HG03135 (cell line): ENCODE data around the gene GATAD2B.
A peak's percentile ranks its signal among the peaks of the same experiment; 100 is the strongest.
"Not testable (repeated sequence)": the region's sequence is repeated elsewhere in the genome, so short reads cannot be mapped to it uniquely, and the experiment has no call there.

ENCODE experiments used
- ATAC-seq: cut with Tn5 transposase; IDR thresholded peaks from one replicate; pipeline ENCODE4 v1.9.1; 2021; ENCODE audit warnings: mild to moderate bottlenecking, moderate library complexity; ENCODE audit not compliant: unreplicated experiment

The GATAD2B gene

DNA sequence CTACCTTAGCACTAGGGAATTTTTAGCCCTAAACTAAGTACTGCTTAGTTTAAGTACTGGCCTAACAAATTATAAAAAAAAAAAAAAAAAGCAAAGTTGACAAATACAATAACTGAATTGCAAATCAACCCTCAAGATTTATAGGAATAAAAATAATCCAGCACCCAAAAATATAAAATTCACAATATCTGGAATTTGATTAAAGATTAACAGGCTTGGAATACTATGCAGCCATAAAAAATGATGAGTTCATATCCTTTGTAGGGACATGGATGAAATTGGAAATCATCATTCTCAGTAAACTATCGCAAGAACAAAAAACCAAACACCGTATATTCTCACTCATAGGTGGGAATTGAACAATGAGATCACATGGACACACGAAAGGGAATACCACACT lies 78.4 kb downstream of the GATAD2B start:
- ATAC-seq: not testable (repeated sequence)

DNA sequence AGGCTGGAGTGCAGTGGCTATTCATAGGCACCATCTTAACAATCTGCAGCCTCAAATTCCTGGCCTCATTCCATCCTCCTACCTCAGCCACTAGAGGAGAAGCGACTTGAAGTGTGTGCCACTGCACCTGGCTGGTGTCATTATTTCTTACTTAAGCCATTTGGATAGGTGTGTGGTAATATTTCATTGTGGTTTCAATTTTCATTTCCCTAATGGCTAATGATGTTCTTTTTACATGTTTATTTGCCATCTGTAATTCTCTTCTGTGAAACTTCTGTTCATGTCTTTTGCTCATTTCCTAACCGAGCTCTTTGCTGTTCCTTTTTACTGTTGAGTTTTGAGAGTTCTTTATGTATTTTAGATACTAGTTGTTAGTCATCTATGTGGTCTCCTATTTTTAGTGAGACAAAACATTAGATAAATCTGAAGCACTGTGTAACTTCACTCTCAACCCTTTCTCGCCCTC lies 80.7 kb downstream of the GATAD2B start:
- ATAC-seq: peak; percentile 64

DNA sequence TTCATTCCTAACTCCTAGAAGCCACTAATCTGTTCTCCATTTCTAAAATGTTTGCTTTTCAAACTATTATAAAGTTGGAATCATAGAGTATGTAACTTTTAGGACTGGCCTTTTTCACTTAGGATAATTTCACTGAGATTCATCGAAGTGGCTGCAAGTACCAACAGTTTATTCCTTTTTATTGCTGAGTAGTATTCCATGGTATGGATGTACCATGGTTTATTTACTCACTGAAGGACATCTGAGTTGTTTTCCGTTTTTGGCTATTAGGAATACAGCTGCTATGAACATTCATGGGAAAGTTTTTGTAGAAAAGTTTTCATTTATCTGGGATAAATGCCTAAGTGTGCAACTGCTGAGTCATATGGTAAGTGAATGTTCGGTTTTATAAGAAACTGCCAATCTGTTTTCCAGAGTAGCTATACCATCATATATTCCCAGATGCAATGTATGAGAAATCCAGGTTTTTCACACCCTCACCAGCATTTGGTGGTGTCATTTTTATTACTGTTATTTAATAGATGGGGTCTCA lies 81.2 kb downstream of the GATAD2B start:
- no peak for ATAC-seq

DNA sequence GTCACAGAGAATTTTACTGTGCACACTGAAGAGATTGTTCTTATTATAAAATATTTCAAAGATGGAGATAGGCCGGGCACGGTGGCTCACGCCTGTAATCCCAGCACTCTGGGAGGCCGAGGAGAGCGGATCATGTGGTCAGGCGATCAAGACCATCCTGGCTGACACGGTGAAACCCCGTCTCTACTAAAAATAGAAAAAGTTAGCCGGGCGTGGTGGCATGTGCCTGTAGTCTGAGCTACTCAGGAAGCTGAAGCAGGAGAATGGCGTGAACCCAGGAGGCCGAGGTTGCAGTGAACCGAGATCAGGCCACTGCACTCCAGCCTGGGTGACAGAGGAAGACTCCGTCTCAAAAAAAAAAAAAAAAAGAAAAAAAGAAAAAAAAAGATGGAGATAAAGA lies 82.0 kb downstream of the GATAD2B start:
- ATAC-seq: not testable (repeated sequence)

DNA sequence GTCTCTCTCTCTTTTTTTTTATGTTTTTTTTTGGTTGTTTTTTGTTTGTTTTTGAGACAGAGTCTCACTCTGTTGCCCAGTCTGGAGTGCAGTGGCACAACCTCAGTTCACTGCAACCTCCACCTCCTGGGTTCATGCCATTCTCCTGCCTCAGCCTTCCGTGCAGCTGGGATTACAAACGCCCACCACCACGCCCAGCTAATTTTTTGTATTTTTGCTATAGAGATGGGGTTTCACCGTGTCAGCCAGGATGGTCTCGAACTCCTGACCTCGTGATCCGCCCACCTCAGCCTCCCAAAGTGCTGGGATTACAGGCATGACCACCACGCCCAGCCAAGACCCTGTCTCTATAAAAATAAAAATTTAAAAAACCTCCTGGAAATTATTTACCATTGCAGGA lies 88.8 kb downstream of the GATAD2B start:
- not testable (repeated sequence) for ATAC-seq

DNA sequence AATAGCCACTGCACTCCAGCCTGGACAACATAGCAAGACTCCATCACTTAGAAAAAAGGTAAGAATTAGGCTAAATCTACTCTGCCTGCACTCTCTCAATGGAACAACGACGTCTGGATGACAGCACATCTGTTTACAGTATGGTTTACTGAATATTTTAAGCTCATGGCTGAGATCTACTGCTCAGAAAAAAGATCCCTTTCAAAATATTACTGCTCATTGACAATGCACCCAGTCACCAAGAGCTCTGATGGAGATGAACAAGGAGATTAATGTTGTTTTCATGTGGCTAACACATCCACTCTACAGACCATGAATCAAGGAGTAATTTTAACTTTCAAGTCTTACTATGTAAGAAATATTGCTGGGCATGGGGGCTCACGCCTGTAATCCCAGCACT lies 89.6 kb downstream of the GATAD2B start:
- no peak for ATAC-seq

DNA sequence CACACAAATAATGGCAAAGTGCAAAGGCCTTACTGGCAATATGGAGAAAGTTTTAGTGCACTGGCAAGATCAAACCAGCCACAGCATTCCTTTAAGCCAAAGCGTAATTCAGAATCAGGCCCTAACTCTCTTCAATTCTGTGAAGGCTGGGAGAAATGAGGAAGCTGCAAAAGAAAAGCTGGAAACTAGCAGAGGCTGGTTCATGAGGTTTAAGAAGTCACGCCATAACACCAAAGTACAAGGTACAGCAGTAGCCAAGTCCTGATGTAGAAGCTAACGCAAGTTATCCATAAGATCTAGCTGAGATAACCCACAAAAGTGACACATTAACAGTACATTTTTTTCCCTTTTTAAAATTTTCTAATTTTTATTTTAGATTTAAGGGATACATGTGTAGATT lies 90.5 kb downstream of the GATAD2B start:
- ATAC-seq: no peak

DNA sequence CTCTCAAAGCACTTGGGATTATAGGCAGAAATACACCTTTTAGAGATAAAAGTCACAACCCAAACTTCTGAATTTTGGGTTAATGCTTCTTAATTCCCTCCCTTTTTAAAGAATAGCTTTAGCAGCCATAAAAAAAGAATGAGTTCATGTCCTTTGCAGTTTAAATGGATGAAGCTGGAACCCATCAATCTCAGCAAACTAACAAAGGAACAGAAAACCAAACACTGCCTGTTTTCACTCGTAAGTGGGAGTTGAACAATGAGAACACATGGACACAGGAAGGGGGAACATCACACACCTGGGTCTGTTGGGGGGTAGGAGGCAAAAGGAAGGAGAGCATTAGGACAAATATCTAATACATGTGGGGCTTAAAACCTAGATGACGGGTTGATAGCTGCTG lies 91.7 kb downstream of the GATAD2B start:
- ATAC-seq: no peak

DNA sequence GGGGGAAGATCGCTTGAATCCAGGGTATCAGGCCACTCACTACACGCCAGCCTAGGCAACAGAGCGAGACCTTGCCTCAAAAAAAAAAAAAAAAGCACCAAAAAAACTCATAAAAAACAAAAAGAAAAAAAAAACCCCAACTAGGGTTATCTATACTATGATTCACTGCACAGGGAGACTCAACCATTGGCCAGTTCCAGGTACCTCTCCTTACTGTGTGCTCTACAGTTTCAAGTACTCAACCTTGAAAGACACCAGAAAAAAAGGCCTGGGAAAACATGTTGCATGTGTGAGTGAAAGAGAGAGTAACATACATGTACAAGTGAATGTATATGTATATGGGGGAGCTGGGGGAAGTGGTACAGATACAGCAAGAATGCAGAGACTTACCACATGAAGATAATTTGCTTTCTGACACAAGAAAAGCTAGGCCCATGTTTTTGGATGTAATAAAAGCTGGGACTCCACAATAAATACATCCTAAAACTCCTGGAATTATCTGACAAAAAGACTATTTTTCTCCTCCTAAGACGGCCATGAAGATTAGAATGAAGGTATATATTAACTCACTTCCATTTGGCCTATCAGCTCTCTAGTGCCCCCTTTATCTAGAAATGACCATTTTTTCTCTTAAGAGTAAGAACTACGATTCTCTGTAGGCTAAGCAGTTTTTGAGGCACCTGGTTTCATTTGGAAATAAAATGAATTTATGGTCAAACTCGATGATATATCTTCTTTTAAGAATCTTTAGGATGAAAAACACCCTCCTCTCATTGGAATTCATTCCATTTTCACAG lies 95.4 kb downstream of the GATAD2B start:
- no peak for ATAC-seq

DNA sequence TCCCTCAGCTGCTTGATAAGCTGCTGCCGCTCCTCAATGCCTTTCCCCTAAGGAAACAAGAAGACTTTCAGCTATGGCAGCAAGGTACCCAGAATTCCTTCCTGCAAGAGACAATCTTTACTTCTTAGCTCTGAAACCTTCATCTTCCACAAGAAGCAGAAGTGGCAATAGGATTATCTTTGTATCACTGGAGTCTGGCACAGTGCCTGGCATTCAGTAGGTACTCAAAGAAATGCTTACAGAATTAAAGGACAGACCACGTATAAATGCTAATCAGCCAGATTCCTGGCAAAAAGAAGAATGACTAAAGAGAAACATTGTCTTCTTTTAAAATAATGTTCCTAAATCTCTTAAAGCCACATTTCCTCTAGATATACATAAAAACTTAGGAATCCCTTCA lies 103.9 kb downstream of the GATAD2B start:
- no peak for ATAC-seq

DNA sequence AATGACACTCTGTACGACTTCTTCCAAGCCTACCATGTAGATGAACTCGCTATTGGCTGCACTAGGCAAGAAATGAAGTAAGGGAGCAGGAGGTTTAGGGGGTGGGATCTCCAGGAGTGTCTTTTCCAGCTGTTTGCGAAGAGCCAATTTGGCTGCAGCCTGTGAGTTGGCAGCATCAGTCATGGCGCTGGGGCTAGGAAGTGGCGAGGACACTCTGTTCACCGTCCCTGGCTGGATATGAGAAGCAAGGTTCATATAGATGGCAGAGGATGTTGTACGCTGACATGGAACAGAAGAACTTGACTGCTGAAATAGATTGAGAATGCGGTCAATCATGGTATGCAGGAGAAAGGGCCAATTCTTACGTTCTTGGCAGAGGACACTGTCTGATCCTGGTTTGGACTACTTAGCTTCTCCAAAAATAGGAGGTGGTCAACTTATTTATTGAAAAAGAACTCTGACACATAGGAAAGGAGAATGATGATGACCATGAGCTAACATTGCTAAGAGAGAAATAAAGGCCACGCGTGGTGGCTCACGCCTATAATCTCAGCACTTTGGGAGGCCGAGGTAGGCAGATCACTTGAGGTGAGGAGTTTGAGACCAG lies 106.4 kb downstream of the GATAD2B start:
- ATAC-seq: no peak

DNA sequence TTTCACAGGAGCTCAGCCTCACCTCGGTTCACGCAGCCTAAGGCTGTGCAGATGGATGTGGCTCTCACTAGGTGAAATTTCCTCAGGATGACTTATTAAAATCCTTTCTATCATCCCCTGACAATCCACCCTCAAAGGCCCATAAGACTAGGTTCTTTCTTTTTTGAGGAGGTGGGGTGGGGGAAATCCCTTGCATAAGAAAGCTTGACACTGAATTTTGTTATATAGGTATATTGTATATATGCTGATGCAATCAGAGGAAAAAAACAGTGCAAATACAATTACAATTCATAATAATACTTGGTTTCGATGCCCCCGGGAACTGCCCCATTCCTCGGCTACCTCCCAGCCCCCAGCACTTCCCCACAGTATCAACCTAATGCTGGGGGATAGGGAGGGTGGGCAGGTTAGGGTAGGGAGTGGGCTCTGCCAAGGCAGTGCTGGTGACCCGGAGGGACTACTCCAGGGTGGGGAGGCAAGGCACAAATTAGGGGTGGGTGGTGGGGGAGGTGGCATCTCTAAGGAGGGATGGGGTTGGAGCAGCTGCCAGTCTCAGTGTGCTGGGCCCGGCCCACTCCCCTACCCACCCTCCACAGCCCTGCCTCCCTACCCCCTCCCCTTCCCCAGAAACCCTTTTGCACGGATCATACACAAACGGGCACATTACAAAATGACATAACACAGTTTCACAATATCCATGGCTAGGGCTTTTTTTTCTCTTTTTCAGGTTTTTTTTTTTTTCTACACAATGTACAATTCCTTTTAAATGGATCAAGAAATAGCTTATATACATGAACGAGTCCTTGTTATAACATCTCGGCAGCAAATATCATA lies 116.7 kb downstream of the GATAD2B start:
- ATAC-seq: peak; percentile 14

DNA sequence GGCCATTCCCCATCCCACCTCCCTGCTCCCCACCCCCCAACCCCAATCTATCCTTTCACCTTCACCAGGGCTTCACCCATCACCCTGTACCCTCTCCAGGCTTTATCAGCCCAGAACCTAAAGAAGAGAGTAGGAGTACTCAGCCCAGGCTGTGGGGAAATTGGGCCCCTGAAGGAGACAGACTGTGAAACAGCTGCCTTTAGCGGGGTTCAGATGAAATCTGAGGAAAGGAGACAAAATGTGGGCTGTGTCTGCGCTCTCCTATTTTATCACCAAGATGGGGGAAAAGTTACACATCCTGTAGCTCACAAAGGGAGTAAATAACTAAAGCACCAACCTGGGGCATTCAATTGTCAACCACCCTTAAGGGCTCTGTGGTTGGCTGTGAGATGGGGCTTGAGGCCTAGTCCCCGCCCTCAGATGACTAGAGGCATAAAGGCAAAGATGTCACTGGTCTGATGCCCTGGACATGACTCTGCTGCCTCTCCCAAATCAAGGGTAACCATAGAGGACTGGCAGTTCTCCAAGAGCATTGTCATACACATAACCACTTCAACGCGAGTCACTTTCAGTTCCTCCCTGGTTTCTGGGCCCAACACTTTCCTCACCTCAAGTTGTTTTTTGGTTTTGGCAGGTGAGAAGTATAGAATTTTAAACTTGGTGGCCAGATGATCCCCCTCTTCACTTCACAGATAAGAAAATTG lies 117.6 kb downstream of the GATAD2B start:
- ATAC-seq: peak; percentile 92

DNA sequence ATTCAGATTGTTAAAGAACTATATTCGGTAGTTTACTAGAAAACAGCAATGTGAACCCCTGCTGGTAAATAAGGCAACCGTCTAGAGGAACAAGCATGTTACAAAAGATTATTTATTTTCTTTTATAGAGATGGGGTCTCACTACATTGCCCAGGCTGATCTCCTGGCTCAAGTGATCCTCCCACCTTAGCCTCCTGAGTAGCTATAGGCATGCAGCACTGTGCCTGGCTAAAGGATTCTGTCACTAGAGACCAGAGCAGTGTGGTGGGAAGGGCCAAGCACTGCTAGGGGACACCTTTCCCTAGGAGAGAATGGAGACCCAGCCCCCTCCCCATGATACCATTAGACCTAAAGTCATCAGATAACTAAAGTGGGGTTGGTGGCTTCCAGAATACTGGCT lies 118.7 kb downstream of the GATAD2B start:
- no peak for ATAC-seq

DNA sequence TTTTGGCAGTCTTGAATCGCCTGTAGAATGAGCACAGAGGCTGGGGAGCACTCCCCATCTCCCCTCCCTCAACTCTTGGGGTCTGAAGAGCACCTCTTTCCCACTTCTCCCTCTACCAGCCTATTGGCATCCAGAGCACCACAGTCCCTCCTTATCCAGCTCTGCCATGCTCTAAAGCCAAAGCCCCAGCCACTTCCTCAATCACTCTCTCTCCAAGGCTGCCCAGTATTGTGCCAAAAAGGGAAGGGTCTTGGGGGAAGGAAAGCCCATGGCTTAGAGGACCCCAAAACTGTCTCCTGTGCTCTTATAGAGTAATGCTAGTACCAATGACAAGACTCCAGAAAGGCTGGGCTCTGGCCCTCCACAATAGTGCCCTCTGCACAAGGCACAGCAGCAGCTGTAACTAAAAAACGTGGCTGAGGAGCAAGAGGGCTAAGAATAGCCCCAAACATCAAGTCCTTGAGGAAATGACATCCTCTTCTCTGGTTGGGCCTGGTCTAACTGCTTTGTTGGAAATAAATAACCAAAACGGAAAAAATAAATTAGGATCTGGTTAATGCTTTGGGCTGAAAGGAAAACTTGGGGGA lies 119.2 kb downstream of the GATAD2B start:
- ATAC-seq: no peak

DNA sequence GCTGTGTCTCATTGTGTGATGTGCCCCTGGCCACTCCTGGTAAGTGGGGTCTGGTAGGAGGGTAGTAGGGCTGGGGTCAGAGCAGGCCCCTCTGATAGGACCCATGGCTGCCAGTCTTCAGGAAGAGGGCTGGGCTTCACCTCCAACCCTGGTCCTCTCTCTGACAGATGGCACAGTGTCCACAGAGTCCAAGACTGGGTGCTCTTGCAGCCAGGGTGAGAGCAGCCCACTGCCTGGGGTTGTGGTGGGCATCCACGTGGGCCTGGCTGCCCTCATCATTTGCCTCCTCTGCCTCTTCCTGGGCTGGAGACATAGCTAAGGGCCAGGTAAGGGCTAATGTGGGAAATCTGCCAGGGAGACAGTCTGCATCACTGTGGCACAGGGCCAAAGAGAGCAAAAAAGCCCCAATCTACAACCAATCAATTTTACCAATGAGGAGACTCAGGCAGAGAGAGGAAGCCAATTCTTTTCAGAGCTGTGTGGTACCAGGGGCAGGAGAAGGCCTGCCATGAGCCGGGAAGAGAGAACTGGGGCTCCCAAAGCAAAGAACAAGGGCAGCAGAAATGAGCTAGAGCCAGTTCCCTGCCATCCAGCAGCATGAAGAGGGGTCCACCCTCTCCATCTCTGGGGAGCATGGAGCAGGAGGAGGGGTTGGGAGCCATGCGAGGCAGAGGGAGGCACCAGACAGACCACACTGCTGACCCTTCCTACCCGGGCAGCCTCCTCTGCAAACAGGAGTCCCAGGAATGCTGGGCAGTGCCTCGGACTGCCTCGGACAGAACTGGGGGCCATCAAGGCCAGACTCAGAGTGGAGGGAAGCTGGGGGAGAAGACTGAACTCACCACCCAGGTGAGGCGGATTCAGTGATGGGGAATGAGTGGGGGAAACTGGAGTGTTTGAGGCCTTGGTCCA lies 120.7 kb downstream of the GATAD2B start:
- ATAC-seq: no peak

DNA sequence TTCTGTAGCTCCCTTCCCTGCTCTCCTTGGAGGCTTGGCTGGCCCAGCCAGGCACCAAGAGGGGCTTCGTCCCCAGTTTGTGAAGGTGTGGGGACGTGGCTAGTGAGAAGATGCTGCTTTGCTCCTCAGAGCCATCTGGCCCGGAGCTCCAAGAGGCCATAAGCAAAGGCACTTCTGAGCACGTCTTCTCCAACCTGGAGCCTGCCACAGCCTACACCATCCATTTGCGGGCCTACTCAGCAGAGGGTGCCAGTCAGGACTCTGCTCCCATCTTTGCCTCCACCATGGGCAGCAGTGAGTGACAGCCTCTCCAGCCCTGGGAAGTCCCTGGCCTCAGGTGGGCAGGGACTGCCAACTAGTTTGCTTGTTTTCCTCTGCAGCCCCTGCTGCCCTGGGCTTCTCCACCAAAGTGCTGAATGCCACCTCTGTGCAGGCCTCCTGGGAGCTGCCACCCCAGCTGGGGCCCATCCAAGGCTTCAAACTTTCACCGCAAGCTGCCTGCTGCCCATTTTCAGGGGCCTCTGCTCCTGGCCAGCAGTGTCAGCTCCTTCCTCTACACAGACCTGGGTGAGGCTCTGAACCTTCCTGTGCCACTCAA lies 121.6 kb downstream of the GATAD2B start:
- no peak for ATAC-seq

DNA sequence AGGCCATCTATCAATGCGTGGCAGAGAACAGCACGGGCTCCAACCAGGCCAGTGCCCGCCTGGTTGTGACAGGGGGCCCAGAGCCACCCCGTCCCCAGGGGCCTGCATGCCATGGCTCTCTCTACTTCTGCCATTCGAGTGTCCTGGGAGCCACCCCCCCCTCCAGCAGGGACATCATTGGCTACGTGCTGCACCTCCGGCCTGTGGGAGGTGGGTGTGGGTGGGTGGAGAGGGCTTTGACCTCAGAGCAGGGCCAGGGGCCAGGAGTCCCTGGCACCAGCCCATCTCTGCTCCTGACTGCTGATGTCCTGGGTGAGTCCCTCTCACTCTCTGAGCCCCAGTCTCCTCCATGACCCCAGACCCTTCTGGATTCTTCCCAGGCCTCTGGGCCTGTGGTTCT lies 122.3 kb downstream of the GATAD2B start:
- no peak for ATAC-seq
